Suprapubic skin (tissue), 4 donors: Measurements from ENCODE around the gene ZBTB47. TPM values are rescaled to one million over a fixed set of nuclear protein-coding genes. Genes with fewer than 3 reads are reported as not detected.
A peak's percentile ranks its signal among the peaks of the same experiment; 100 is the strongest.

Experiments used
- DNase-seq, 2 donors: peaks; one replicate each; pipeline ENCODE4 v3.0.0-alpha.2; 2019; ENCODE audit warnings: low spot score in 2 of 2
- H3K27ac ChIP-seq: fragments of 200-600 bp; sonication (generic); one replicate; pipeline ENCODE4 v1.5.1; 2019
- H3K27me3 ChIP-seq: fragments of 200-600 bp; sonication (generic); one replicate; pipeline ENCODE4 v1.5.1; 2019
- H3K36me3 ChIP-seq: fragments of 200-600 bp; sonication (generic); one replicate; pipeline ENCODE4 v1.5.1; 2019
- H3K4me1 ChIP-seq: fragments of 200-600 bp; sonication (generic); one replicate; pipeline ENCODE4 v1.5.1; 2019
- H3K4me3 ChIP-seq: fragments of 200-600 bp; sonication (generic); one replicate; pipeline ENCODE4 v1.5.1; 2019; ENCODE audit warnings: mild to moderate bottlenecking
- H3K9me3 ChIP-seq: fragments of 200-600 bp; sonication (generic); one replicate; pipeline ENCODE4 v1.5.1; 2019
- EP300 ChIP-seq: sonication (generic); formaldehyde crosslinking; IDR thresholded peaks from one replicate; pipeline ENCODE4 v1.6.1; 2017; ENCODE audit warnings: antibody characterized with exemption
- POLR2A ChIP-seq, 2 donors: fragments of 450-650 bp; IDR thresholded peaks; one replicate each; pipeline ENCODE4 v1.6.1; 2017; ENCODE audit warnings: antibody characterized with exemption in 2 of 2, mild to moderate bottlenecking in 2 of 2, moderate library complexity in 2 of 2
- POLR2AphosphoS5 ChIP-seq, 3 donors: sonication (generic); formaldehyde crosslinking; IDR thresholded peaks; one replicate each; pipeline ENCODE4 v1.6.1; 2017; ENCODE audit warnings: antibody characterized with exemption in 3 of 3
- WGBS: methylation state at CpG from one replicate; pipeline ENCODE4 v1.1.5; 2018; 5-methylcytosine and 5-hydroxymethylcytosine counted together
- total RNA-seq, 4 donors: library from RNA; depleted of rRNA; stranded (reverse); fragments of >200 nt; gene quantifications; one replicate each; pipeline ENCODE4 v1.1.0, GENCODE V29; 2016
- TF ChIP-seq, protein P1 (sequence below), 2 donors: fragments of 200-600 bp in 1 of 2; fragments of 450-650 bp in 1 of 2; sonication (generic) in 1 of 2; IDR thresholded peaks; one replicate each; pipeline ENCODE4 v1.5.1; 2016 to 2019; ENCODE audit warnings: antibody characterized with exemption in 2 of 2, mild to moderate bottlenecking in 1 of 2, moderate library complexity in 1 of 2

The ZBTB47 gene
- total RNA-seq, 4 donors from 2014 or later: 17.9 to 36.1 (median 20.7) TPM

DNA sequence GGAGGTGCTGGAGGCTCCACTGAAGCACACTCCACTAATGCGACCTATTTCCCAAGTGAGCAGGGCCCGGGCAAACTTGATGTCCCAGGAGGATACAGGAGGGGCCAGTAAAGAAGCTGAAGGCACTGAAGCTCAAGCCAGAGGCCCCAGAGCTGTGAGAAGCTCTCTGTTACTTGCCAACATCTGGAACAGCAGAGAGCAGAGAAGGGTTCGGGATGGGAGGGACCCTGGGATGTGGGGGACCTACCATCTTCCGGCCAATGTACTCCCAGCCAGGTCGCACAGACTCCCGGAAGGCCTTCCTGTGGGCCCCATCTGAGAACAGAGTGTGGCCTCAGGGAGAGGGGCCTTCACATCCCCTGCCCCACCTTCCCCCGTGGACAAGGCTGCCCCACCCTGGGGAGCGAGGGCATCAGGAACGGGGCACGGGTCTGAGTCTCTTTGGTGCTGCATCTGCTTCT lies 46.0 kb downstream of the ZBTB47 start:
- Histone ChIP-seq H3K4me1 (no peaks in the 10 kb centered on the region), H3K27ac (no peak overlapping the region), H3K4me3 (no peak overlapping the region), H3K9me3 (no peaks in the 10 kb centered on the region), H3K36me3 (no peaks in the 10 kb centered on the region), H3K27me3 (no peaks in the 10 kb centered on the region)
- TF ChIP-seq, protein P1, sequence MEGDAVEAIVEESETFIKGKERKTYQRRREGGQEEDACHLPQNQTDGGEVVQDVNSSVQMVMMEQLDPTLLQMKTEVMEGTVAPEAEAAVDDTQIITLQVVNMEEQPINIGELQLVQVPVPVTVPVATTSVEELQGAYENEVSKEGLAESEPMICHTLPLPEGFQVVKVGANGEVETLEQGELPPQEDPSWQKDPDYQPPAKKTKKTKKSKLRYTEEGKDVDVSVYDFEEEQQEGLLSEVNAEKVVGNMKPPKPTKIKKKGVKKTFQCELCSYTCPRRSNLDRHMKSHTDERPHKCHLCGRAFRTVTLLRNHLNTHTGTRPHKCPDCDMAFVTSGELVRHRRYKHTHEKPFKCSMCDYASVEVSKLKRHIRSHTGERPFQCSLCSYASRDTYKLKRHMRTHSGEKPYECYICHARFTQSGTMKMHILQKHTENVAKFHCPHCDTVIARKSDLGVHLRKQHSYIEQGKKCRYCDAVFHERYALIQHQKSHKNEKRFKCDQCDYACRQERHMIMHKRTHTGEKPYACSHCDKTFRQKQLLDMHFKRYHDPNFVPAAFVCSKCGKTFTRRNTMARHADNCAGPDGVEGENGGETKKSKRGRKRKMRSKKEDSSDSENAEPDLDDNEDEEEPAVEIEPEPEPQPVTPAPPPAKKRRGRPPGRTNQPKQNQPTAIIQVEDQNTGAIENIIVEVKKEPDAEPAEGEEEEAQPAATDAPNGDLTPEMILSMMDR (IDR thresholded peaks at IDR 0.05): no peak
- TF ChIP-seq EP300: no peak
- TF ChIP-seq POLR2AphosphoS5 (IDR thresholded peaks at IDR 0.05): no peak
- no peak for TF ChIP-seq POLR2A (IDR thresholded peaks at IDR 0.05)
- WGBS: 79% methylated on average over 2 of the region's 10 CpGs
- DNase-seq: no peak

DNA sequence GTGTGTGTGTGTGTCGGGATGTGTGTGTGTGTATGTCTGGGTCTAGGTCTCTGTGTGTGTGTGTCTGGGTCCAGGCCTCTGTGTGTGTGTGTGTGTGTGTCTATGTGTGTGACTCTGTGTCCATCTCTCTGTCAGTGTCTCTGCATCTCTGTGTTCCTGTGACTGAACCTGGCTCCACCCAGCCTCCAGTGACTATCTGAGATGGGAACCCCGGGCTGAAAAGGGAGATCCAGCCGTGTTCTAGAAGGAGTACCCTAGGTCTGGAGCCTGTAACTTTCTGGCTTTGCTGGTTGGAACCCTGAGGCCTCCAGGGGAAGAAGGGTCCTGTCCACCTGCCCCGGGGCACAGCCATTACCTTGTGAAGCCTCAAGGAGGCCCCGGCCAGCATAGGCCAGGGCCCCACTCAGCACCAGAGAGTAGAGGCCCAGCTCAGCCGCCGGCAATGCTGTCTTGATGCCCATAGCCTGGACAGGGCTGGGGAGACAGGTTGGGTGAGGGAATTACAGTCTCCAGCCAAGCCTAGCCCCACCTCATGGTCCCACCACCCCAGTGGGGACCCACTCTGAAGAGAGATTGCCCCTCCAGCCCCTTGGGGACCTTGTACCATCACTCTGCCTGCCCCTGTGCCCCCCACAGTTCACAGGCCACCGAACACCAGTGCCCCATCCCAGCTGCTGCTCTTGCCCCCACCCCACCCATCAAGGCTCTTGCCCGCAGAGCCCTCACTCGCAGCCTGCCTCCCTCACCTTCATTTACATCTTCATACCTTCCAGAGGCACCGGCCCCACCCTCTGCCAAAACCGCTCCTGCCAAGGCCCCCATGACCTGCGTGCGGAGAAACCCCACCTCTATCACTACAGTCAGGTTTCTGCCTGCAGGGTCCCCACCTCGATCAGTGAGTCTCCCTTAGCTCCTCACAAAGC lies 47.1 kb downstream of the ZBTB47 start:
- WGBS: 73% methylated on average over 15 of the region's 15 CpGs
- Histone ChIP-seq H3K9me3 (no peaks in the 10 kb centered on the region), H3K36me3 (no peaks in the 10 kb centered on the region), H3K27ac (no peak overlapping the region), H3K4me1 (no peaks in the 10 kb centered on the region), H3K4me3 (no peak overlapping the region), H3K27me3 (no peaks in the 10 kb centered on the region)
- TF ChIP-seq POLR2A (IDR thresholded peaks at IDR 0.05) (no peak), POLR2AphosphoS5 (IDR thresholded peaks at IDR 0.05) (no peak), EP300 (no peak)
- TF ChIP-seq, protein P1 (IDR thresholded peaks at IDR 0.05): no peak
- no peak for DNase-seq

DNA sequence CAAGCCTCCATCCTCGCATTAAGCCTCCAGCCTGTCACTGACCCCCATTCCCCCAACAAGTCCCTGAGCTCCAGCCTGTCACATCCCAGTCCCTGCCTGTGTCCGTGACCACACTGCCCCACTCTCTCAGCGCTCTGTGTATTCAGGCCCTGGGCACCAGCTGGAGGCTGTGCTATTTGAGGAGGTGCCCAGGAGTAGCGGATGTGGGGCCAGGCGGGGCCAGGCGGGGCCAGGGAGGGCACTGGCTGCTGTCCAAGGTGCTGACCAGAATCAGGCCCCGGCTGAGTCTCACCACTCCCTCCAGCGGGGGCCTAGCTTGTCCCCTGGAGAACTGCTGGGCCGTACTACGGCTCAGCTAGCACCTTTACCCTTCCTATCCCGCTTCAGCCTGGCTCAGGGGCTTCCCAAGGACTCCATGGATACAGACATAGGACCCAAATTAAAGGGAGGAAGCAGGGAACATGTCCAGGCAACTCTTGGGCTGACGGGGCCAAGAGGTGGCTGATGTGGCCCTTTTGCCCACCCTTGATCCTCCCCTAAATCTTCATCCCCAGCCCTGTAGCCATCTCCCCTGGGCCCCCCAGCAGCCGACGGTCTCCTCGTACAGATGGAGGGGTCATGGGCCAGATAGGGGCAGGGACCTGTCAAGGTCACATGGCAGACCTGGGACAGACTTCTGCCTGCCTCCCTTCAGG lies 48.0 kb downstream of the ZBTB47 start:
- H3K36me3 ChIP-seq: no peaks in the 10 kb centered on the region
- no peaks in the 10 kb centered on the region for H3K9me3 ChIP-seq
- no peaks in the 10 kb centered on the region for H3K27me3 ChIP-seq
- H3K4me1 ChIP-seq: no peaks in the 10 kb centered on the region
- H3K27ac ChIP-seq: no peak overlapping the region
- H3K4me3 ChIP-seq: no peak overlapping the region
- peak in 1 of 2 donors; percentile 76 for DNase-seq
- TF ChIP-seq POLR2A (IDR thresholded peaks at IDR 0.05): no peak
- no peak for TF ChIP-seq EP300
- 62% methylated on average over 7 of the region's 15 CpGs for WGBS

GRCh38 chr3:42702066-42702951 lies 48.8 kb downstream of the ZBTB47 start, which contains the start of gene HHATL:
Gene HHATL (minus strand): TSS chr3:42702798. CDS start chr3:42700826, 1,972 bp downstream.
- Histone ChIP-seq H3K4me3 (no peak within 1 kb of the TSS), H3K27me3 (no peaks in the 10 kb centered on the region), H3K4me1 (no peaks in the 10 kb centered on the region), H3K9me3 (no peaks in the 10 kb centered on the region), H3K27ac (no peak within 1 kb of the TSS), H3K36me3 (no peaks in the 10 kb centered on the region)
- TF ChIP-seq POLR2A (IDR thresholded peaks at IDR 0.05): no peak
- TF ChIP-seq, protein P1 (IDR thresholded peaks at IDR 0.05): no peak
- TF ChIP-seq EP300: no peak
- TF ChIP-seq POLR2AphosphoS5 (IDR thresholded peaks at IDR 0.05): no peak
- peak in 1 of 2 donors; percentile 62 for DNase-seq
- WGBS: 68% methylated on average over 8 of the region's 21 CpGs

DNA sequence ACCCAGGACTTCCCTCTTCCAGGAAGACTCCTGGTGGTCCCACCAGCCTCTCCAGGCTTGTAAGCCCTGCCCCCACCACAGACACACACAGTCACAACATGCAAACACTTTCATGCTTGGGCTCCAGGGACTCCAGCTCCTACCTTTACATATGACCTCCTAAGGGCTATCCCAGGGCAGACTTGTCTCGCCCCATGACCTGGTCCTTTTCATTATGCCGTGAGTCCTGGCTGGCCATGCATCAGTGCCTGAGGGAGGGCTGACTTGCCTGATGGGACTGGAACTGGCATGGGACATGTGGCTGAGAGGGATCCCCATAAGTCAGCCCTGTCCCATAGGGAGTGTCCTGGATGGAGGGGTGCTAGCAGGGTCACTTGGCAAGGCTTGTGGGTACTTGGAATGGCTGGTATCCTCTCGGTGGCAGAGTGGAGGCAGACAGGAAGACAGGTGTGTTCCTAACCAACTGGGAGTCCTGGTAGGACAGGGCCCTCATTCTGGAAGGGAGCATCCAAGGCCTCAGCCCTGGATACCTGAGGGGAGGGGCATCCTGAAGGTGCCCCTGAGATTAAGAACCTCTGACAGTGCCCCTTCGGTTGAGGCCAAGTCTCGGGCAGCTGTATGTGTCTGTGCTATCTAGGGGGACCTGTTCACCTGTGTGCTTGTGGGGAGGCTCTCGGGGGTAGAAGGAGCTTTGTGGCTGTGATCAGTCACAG lies 49.6 kb downstream of the ZBTB47 start:
- 80% methylated on average over 2 of the region's 6 CpGs for WGBS
- TF ChIP-seq POLR2A (IDR thresholded peaks at IDR 0.05) (no peak), EP300 (no peak), POLR2AphosphoS5 (IDR thresholded peaks at IDR 0.05) (no peak)
- TF ChIP-seq, protein P1 (IDR thresholded peaks at IDR 0.05): no peak
- no peak overlapping the region for H3K4me3 ChIP-seq
- H3K27me3 ChIP-seq: no peaks in the 10 kb centered on the region
- H3K36me3 ChIP-seq: no peaks in the 10 kb centered on the region
- no peak overlapping the region for H3K27ac ChIP-seq
- no peaks in the 10 kb centered on the region for H3K4me1 ChIP-seq
- H3K9me3 ChIP-seq: no peaks in the 10 kb centered on the region
- no peak for DNase-seq
